ENCODE results near the gene H1-8. TPM values are rescaled to one million over a fixed set of nuclear protein-coding genes. Genes with fewer than 3 reads are reported as not detected.

The H1-8 gene
- total and polyA plus RNA-seq, 9 of the 15 experiments (the other 6 are each of a cell fraction or from before 2014, with no cell fraction given) = not detected

- no peak for TF ChIP-seq ZNF23 (CRISPR knock-in tag; IDR thresholded peaks at IDR 0.05)
- TF ChIP-seq ATF6 (CRISPR knock-in tag; IDR thresholded peaks at IDR 0.05) = no peak
- TF ChIP-seq ZNF76 (CRISPR knock-in tag; IDR thresholded peaks at IDR 0.05; ENCODE audit: borderline replicate concordance) = no peak
- no peak for TF ChIP-seq E2F8 (IDR thresholded peaks at IDR 0.05; ENCODE audit: low read depth, partially characterized antibody)
These were observed 9.6 kb upstream of the H1-8 start (continued) for GRCh38 chr3:129533406-129533805.

- ChIA-PET POLR2A (interaction anchor here (0.9 kb wide), 1 partner anchor 8 kb away, joined by 3 read pairs; no protein-coding TSS in a partner anchor), CTCF (ENCODE audit: low intra/inter-chr PET ratio) (no interaction called here)
- no peak overlapping the region for H2AFZ ChIP-seq (ENCODE audit: low read depth, low read length)
- no peak overlapping the region for H3K27ac ChIP-seq (ENCODE audit: extremely low read depth, low read depth, low read length)
- FAIRE-seq (no peak), ATAC-seq (no peak), DNase-seq (ENCODE audit: extremely low read depth in 1 of 4, low spot score in 3 of 4) (no peak)
- intact Hi-C loops (cut with micrococcal nuclease) = no loop called here
- BruUV-seq (replicated peaks) = no TSS peak
- H3K4me3 ChIP-seq = no peak overlapping the region
- H3K27me3 ChIP-seq (ENCODE audit: control insufficient read depth in 2 of 2, insufficient read depth in 2 of 2, low read length in 2 of 2) = peaks cover 4 to 22% of the 10 kb centered on the region in 2 experiments; a peak in 2 of 5 replicates
- 7% methylated on average over 2 of the region's 4 CpGs for WGBS (ENCODE audit: insufficient coverage, low coverage, missing lambda C conversion rate)
- H3K79me2 ChIP-seq (ENCODE audit: control insufficient read depth, insufficient read depth, low read length) = no peaks in the 10 kb centered on the region
- H3K36me3 ChIP-seq (ENCODE audit: control insufficient read depth, insufficient read depth, low read length) = no peaks in the 10 kb centered on the region
- no peak overlapping the region for H3K4me2 ChIP-seq (ENCODE audit: insufficient read depth, low read length)
- H3K9me3 ChIP-seq (replicated peaks; ENCODE audit: control insufficient read depth, insufficient read depth, low read depth, low read length) = no peaks in the 10 kb centered on the region
- H3K9me1 ChIP-seq (ENCODE audit: control insufficient read depth, insufficient read depth, low read length) = no peaks in the 10 kb centered on the region
- H3K4me1 ChIP-seq (replicated peaks in 1 of 2; ENCODE audit: control insufficient read depth in 2 of 2, insufficient read depth in 2 of 2, low read length in 2 of 2) = peaks cover 0 to 7% of the 10 kb centered on the region in 2 experiments; a peak in 3 of 5 replicates
- no peak overlapping the region for H3K9ac ChIP-seq (ENCODE audit: insufficient read depth in 1 of 2, low read depth in 2 of 2, low read length in 2 of 2)
- in situ Hi-C loops (cut with MboI) = no loop called here
- no peaks in the 10 kb centered on the region for H4K20me1 ChIP-seq (replicated peaks; ENCODE audit: control insufficient read depth, insufficient read depth, low read length)
- TF ChIP-seq ATF7 (IDR thresholded peaks at IDR 0.05) = 0 out of 2 replicates have a peak, but pooled peaks have one; percentile 13
- TF ChIP-seq PRDM10 (IDR thresholded peaks at IDR 0.05; ENCODE audit: partially characterized antibody) = peak; percentile 33
- no peak for TF ChIP-seq MTA2 (IDR thresholded peaks at IDR 0.05; ENCODE audit: low read depth)
- TF ChIP-seq PTBP1 (IDR thresholded peaks at IDR 0.05; ENCODE audit: low read depth, low read length) = no peak
- TF ChIP-seq ZNF830 (CRISPR knock-in tag; IDR thresholded peaks at IDR 0.05) = no peak
- no peak for TF ChIP-seq ZNF444 (CRISPR knock-in tag; IDR thresholded peaks at IDR 0.05)
- no peak for TF ChIP-seq SMARCA4 (IDR thresholded peaks at IDR 0.05)
- TF ChIP-seq RHOXF2B (CRISPR knock-in tag; conservative IDR thresholded peaks at IDR 0.05) = no peak
- TF ChIP-seq PYGO2 (tag; IDR thresholded peaks at IDR 0.05) = no peak
- no peak for TF ChIP-seq CBX5 (IDR thresholded peaks at IDR 0.05; ENCODE audit: borderline replicate concordance, low read depth)
These were observed 8.4 kb upstream of the H1-8 start for GRCh38 chr3:129534428-129535027.
